Adrenal gland (tissue), 5 donors: ENCODE data around the gene TBC1D16.

Experiments used
- POLR2A ChIP-seq, 2 donors: fragments of 450-650 bp; IDR thresholded peaks; one replicate each; pipeline ENCODE4 v1.6.1; 2017; ENCODE audit warnings: antibody characterized with exemption in 2 of 2, mild to moderate bottlenecking in 2 of 2, moderate library complexity in 1 of 2
- TF ChIP-seq, protein P1 (sequence below), 6 experiments: fragments of 450-650 bp in 4 of 6; fragments of 200-600 bp in 2 of 6; sonication (generic) in 1 of 6; IDR thresholded peaks; 1 replicate in 5 of 6; 2 replicates in 1 of 6; pipeline versions ENCODE4 v1.5.1 to v1.8.0; 2016 to 2021; ENCODE audit warnings: antibody characterized with exemption in 6 of 6, mild to moderate bottlenecking in 2 of 6, moderate library complexity in 1 of 6
- donor health status: DM: no; HTN: no; CAD: no.

DNA sequence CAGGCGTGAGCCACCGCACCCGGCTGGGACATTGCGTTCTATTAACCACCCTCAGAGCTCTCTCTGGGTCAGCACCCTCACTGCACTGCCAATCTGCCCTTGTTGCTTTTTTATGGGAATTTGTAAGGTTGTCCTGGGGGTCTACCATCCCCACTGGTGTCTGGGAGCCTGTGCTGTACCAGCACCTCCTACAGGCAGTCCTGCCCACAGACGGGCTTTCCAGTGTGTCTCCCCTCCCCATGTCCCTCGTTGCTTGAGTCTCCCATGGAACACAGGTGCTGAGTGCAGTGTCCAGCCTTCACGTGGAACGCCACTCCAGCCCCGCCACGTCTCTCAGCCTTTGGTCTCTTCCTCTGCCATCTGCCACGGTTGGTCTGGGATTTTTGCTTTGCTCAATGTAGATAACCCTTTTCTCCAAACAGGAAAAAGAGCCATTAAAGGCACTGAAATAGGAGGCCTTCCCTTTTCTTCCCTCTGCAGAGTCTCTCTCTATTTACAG, 128.4 kb downstream of the TBC1D16 start:
- TF ChIP-seq POLR2A (IDR thresholded peaks at IDR 0.05) = no peak
- TF ChIP-seq, protein P1, sequence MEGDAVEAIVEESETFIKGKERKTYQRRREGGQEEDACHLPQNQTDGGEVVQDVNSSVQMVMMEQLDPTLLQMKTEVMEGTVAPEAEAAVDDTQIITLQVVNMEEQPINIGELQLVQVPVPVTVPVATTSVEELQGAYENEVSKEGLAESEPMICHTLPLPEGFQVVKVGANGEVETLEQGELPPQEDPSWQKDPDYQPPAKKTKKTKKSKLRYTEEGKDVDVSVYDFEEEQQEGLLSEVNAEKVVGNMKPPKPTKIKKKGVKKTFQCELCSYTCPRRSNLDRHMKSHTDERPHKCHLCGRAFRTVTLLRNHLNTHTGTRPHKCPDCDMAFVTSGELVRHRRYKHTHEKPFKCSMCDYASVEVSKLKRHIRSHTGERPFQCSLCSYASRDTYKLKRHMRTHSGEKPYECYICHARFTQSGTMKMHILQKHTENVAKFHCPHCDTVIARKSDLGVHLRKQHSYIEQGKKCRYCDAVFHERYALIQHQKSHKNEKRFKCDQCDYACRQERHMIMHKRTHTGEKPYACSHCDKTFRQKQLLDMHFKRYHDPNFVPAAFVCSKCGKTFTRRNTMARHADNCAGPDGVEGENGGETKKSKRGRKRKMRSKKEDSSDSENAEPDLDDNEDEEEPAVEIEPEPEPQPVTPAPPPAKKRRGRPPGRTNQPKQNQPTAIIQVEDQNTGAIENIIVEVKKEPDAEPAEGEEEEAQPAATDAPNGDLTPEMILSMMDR (IDR thresholded peaks at IDR 0.05) = no peak
